ENCODE results near the gene RPL10A.

DNA sequence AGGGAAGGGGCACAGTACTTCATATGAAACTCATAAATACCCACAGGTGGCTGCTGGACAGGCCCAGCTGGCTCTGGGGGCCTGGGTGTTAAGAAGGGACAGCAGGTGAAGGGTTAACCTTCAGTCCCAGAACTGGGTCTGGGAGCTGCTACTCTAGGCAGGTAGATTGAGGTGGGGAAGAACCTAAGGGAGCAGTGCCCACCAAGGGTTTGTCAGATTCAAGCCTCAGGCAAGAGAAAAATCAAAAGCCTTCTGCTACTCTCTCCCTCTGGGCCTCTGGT, 5.6 kb downstream of the RPL10A start:
- TF ChIP-seq, protein P1, sequence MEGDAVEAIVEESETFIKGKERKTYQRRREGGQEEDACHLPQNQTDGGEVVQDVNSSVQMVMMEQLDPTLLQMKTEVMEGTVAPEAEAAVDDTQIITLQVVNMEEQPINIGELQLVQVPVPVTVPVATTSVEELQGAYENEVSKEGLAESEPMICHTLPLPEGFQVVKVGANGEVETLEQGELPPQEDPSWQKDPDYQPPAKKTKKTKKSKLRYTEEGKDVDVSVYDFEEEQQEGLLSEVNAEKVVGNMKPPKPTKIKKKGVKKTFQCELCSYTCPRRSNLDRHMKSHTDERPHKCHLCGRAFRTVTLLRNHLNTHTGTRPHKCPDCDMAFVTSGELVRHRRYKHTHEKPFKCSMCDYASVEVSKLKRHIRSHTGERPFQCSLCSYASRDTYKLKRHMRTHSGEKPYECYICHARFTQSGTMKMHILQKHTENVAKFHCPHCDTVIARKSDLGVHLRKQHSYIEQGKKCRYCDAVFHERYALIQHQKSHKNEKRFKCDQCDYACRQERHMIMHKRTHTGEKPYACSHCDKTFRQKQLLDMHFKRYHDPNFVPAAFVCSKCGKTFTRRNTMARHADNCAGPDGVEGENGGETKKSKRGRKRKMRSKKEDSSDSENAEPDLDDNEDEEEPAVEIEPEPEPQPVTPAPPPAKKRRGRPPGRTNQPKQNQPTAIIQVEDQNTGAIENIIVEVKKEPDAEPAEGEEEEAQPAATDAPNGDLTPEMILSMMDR (IDR thresholded peaks at IDR 0.05): no peak
- no peak for TF ChIP-seq POLR2A (IDR thresholded peaks at IDR 0.05)
